Measurements from ENCODE around the gene RAPGEF4.

Gene RAPGEF4

GRCh38 chr2:172861098-172861497, 125.5 kb downstream of the RAPGEF4 start:
- TF ChIP-seq POLR2A (IDR thresholded peaks at IDR 0.05; ENCODE audit: low read depth, low read length): no peak
- FAIRE-seq (no peak), DNase-seq (ENCODE audit: insufficient read length, low spot score) (no peak)

GRCh38 chr2:172861656-172862476, 126.2 kb downstream of the RAPGEF4 start:
- DNase-seq (ENCODE audit: insufficient read length, low spot score): no peak
- no peak for FAIRE-seq
- TF ChIP-seq POLR2A (IDR thresholded peaks at IDR 0.05; ENCODE audit: low read depth, low read length): no peak

- DNase-seq (ENCODE audit: insufficient read length, low spot score) (no peak), FAIRE-seq (no peak)
- no peak for TF ChIP-seq POLR2A (IDR thresholded peaks at IDR 0.05; ENCODE audit: low read depth, low read length)
Observed at GRCh38 chr2:172863341-172863740, 127.7 kb downstream of the RAPGEF4 start.

- TF ChIP-seq POLR2A (IDR thresholded peaks at IDR 0.05; ENCODE audit: low read depth, low read length): no peak
- DNase-seq (ENCODE audit: insufficient read length, low spot score) (peak; percentile 21), FAIRE-seq (peak; percentile 92)
Observed at GRCh38 chr2:172864182-172864581, 128.5 kb downstream of the RAPGEF4 start.

GRCh38 chr2:172865422-172865821, 129.8 kb downstream of the RAPGEF4 start:
- FAIRE-seq (peak; percentile 74), DNase-seq (ENCODE audit: insufficient read length, low spot score) (no peak)
- TF ChIP-seq POLR2A (IDR thresholded peaks at IDR 0.05; ENCODE audit: low read depth, low read length): no peak

- DNase-seq (ENCODE audit: insufficient read length, low spot score) (no peak), FAIRE-seq (peak; percentile 73)
- TF ChIP-seq POLR2A (IDR thresholded peaks at IDR 0.05; ENCODE audit: low read depth, low read length): no peak
Observed at GRCh38 chr2:172869861-172870260, 134.2 kb downstream of the RAPGEF4 start.

GRCh38 chr2:172870396-172870795, 134.8 kb downstream of the RAPGEF4 start:
- FAIRE-seq (no peak), DNase-seq (ENCODE audit: insufficient read length, low spot score) (no peak)
- no peak for TF ChIP-seq POLR2A (IDR thresholded peaks at IDR 0.05; ENCODE audit: low read depth, low read length)

- no peak for TF ChIP-seq POLR2A (IDR thresholded peaks at IDR 0.05; ENCODE audit: low read depth, low read length)
- DNase-seq (ENCODE audit: insufficient read length, low spot score) (no peak), FAIRE-seq (no peak)
Observed at GRCh38 chr2:172877826-172878225, 142.2 kb downstream of the RAPGEF4 start.

- DNase-seq (ENCODE audit: insufficient read length, low spot score) (no peak), FAIRE-seq (no peak)
- TF ChIP-seq POLR2A (IDR thresholded peaks at IDR 0.05; ENCODE audit: low read depth, low read length): no peak
Observed at GRCh38 chr2:172878260-172878659, 142.6 kb downstream of the RAPGEF4 start.

- no peak for FAIRE-seq
- no peak for TF ChIP-seq POLR2A (IDR thresholded peaks at IDR 0.05; ENCODE audit: low read depth, low read length)
- no peak for DNase-seq (ENCODE audit: insufficient read length, low spot score)
Observed at GRCh38 chr2:172884336-172884735, 148.7 kb downstream of the RAPGEF4 start.

- no peak for DNase-seq (ENCODE audit: insufficient read length, low spot score)
- no peak for TF ChIP-seq POLR2A (IDR thresholded peaks at IDR 0.05; ENCODE audit: low read depth, low read length)
- FAIRE-seq: no peak
Observed at GRCh38 chr2:172885996-172886395, 150.4 kb downstream of the RAPGEF4 start.

GRCh38 chr2:172887280-172887679, 151.6 kb downstream of the RAPGEF4 start:
- TF ChIP-seq POLR2A (IDR thresholded peaks at IDR 0.05; ENCODE audit: low read depth, low read length): no peak
- FAIRE-seq: no peak
- no peak for DNase-seq (ENCODE audit: insufficient read length, low spot score)

GRCh38 chr2:172888714-172889669, 153.3 kb downstream of the RAPGEF4 start:
- DNase-seq (ENCODE audit: insufficient read length, low spot score) (no peak), FAIRE-seq (no peak)

GRCh38 chr2:172889768-172890430, 154.3 kb downstream of the RAPGEF4 start:
- no peak for DNase-seq (ENCODE audit: insufficient read length, low spot score)
- TF ChIP-seq POLR2A (IDR thresholded peaks at IDR 0.05; ENCODE audit: low read depth, low read length): no peak
- FAIRE-seq: no peak

More at GRCh38 chr2:172888714-172889669, 153.3 kb downstream of the RAPGEF4 start:
- TF ChIP-seq POLR2A (IDR thresholded peaks at IDR 0.05; ENCODE audit: low read depth, low read length): no peak
